ENCODE results near the gene TBX4.

GRCh38 chr17:61498042-61498994 lies 46.1 kb downstream of the TBX4 start:
- TF ChIP-seq CTCF (IDR thresholded peaks at IDR 0.05; ENCODE audit: insufficient read depth, low read length, poor library complexity, severe bottlenecking) (no peak), EZH2phosphoT487 (conservative IDR thresholded peaks at IDR 0.05; ENCODE audit: low read length) (no peak)
